Ishikawa (cell line): ENCODE data around the gene KRTAP3-3.

Experiments used
- CEBPB ChIP-seq: IDR thresholded peaks from 2 replicates; pipeline ENCODE4 v1.6.1; 2012
- CREB1 ChIP-seq: IDR thresholded peaks from 2 replicates; pipeline ENCODE4 v1.6.1; 2012; ENCODE audit warnings: low read depth
- EGR1 ChIP-seq: IDR thresholded peaks from 2 replicates; pipeline ENCODE4 v1.6.1; 2012
- EP300 ChIP-seq: IDR thresholded peaks from 2 replicates; pipeline ENCODE4 v1.6.1; 2012; ENCODE audit warnings: borderline replicate concordance
- FOXM1 ChIP-seq: IDR thresholded peaks from 2 replicates; pipeline ENCODE4 v1.6.1; 2012; ENCODE audit warnings: low read depth, borderline replicate concordance
- NFIC ChIP-seq: IDR thresholded peaks from 2 replicates; pipeline ENCODE4 v1.6.1; 2012
- RAD21 ChIP-seq: IDR thresholded peaks from 2 replicates; pipeline ENCODE4 v1.6.1; 2012; ENCODE audit warnings: low read depth
- REST ChIP-seq: IDR thresholded peaks from 2 replicates; pipeline ENCODE4 v1.6.1; 2012; ENCODE audit warnings: low read depth, mild to moderate bottlenecking
- TAF1 ChIP-seq: IDR thresholded peaks from 2 replicates; pipeline ENCODE4 v1.6.1; 2012; ENCODE audit warnings: low read depth, mild to moderate bottlenecking
- TCF12 ChIP-seq: IDR thresholded peaks from 2 replicates; pipeline ENCODE4 v1.6.1; 2012; ENCODE audit warnings: low read depth
- TEAD4 ChIP-seq: IDR thresholded peaks from 2 replicates; pipeline ENCODE4 v1.6.1; 2012
- USF1 ChIP-seq: IDR thresholded peaks from 2 replicates; pipeline ENCODE4 v1.6.1; 2012
- ZBTB7A ChIP-seq: IDR thresholded peaks from 2 replicates; pipeline ENCODE4 v1.6.1; 2012; ENCODE audit warnings: low read depth
- TF ChIP-seq, protein P1 (sequence below): IDR thresholded peaks from 2 replicates; pipeline ENCODE4 v1.6.1; 2012

Gene KRTAP3-3

DNA sequence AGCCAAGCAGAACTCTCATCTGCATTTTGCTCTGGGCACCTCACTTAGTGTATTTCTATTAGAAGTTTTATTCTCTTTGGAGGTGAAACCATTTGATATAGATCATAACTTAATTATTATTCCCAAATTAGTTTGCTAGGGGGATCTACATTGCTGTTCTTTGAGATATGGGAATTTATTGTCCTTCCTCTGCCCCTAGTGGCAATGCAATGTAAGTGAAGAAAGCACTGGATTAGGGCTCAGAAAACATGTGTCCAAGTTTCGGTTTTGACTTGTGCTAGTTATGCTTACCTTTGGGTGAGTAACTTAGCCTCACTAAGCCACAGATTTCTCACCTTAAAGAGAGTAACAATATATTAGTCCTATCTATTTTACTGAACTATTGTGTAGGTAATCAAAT is 30.1 kb downstream of the KRTAP3-3 start:
- TF ChIP-seq RAD21 (peak; percentile 51; the same call in 1 of the 2 replicates), EGR1 (no peak)

DNA sequence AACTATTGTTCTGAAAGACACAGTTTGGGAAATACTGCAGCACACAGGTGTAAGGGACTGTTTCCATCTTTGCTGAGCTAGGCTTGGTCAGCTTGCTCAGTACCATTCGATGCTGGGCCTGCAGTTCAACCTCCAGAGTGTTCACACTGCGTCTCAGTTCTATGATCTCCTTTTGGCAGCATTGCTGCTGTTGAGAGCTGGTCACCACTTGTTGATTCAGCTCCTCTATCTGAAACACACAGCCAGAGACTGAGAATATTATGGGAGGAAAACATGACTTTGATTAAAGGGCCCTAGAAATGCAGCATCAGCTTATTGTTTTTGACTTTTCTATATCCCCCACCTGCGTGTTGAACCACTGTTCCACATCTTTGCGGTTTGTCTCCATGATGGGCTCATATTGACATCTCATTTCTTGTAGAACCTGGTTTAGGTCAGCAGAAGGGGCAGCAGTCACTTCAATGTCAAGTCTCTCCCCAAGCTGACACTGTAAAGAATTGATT is 31.9 kb downstream of the KRTAP3-3 start:
- TF ChIP-seq ZBTB7A = no peak
- TF ChIP-seq TAF1 = no peak
- TF ChIP-seq CREB1 = no peak
- no peak for TF ChIP-seq USF1
- TF ChIP-seq TCF12 = no peak
- no peak for TF ChIP-seq TEAD4
- no peak for TF ChIP-seq EP300
- no peak for TF ChIP-seq CEBPB
- TF ChIP-seq EGR1 = no peak

DNA sequence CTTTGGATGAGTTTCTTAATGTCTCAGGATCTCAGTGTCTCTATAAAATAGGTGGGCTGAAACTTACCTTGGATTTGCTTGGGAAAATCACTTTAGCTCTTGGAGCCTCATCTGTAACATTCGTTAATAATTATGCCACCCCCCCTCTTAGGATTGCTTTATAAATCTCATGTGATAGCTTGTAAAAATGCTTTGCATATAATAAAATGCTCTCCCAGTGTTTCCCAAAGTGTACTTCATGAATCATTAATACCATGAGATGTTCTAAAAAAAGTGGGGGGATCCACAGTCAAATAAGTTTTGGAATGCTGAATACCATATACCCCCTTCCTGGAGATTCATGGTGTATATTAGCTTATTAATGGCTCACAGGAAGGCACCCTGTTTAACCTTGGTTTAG is 32.4 kb downstream of the KRTAP3-3 start:
- no peak for TF ChIP-seq USF1
- TF ChIP-seq ZBTB7A = no peak
- TF ChIP-seq REST = no peak
- TF ChIP-seq, protein P1, sequence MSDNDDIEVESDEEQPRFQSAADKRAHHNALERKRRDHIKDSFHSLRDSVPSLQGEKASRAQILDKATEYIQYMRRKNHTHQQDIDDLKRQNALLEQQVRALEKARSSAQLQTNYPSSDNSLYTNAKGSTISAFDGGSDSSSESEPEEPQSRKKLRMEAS = no peak
- no peak for TF ChIP-seq EP300
- no peak for TF ChIP-seq CEBPB

DNA sequence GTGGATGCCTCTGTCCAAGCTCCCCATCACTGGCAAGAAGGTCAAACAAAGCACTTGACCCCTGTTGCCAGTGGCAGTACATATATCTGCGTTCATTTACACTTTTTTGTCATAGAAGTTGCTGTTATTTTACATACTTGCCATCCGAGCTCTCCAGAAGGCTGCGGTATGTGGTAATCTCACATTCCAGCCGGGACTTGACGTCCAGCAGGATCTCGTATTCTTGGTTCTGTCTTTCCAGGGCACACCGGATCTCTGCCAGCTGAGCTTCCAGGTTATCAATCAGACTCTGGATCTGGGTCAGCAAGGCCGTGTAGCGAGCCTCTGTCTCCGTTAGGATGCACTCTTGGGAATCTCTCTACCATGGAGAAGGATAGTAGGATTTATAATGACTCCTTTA is 33.8 kb downstream of the KRTAP3-3 start:
- no peak for TF ChIP-seq TEAD4
- no peak for TF ChIP-seq CREB1
- no peak for TF ChIP-seq REST
- TF ChIP-seq FOXM1 = no peak
- no peak for TF ChIP-seq EP300
- no peak for TF ChIP-seq TCF12
- TF ChIP-seq USF1 = no peak
- TF ChIP-seq TAF1 = no peak
- no peak for TF ChIP-seq EGR1
- TF ChIP-seq NFIC = no peak
- no peak for TF ChIP-seq CEBPB
- TF ChIP-seq, protein P1 = no peak
- no peak for TF ChIP-seq RAD21

- no peak for TF ChIP-seq TAF1
- TF ChIP-seq EGR1 = no peak
- TF ChIP-seq, protein P1 = no peak
- no peak for TF ChIP-seq USF1
- TF ChIP-seq RAD21 = no peak
- TF ChIP-seq NFIC = peak; percentile 55
- TF ChIP-seq TEAD4 = peak; percentile 83
- TF ChIP-seq TCF12 = no peak
- no peak; the same call in 1 of the 2 replicates for TF ChIP-seq FOXM1
- TF ChIP-seq CEBPB = no peak
- no peak for TF ChIP-seq CREB1
- peak; percentile 61; the same call in 1 of the 2 replicates for TF ChIP-seq EP300
- no peak for TF ChIP-seq ZBTB7A
These were observed 35.6 kb downstream of the KRTAP3-3 start for GRCh38 chr17:40958086-40958953.
